WERI-Rb-1 (cell line): ENCODE measurements around the gene CFTR.
"Not testable (repeated sequence)": the region's sequence is repeated elsewhere in the genome, so short reads cannot be mapped to it uniquely, and the experiment has no call there.

Experiments used
- DNase-seq: peaks from one replicate; pipeline ENCODE4 v3.0.0-alpha.2; 2020
- H3K27ac ChIP-seq: fragments of 250-450 bp; sonication (Bioruptor Pico); 2 replicates; pipeline ENCODE4 v1.5.1; 2020; ENCODE audit warnings: mild to moderate bottlenecking, moderate library complexity
- H3K27me3 ChIP-seq: fragments of 250-450 bp; sonication (Bioruptor Pico); 2 replicates; pipeline ENCODE4 v1.5.1; 2021; ENCODE audit warnings: mild to moderate bottlenecking, low read depth, moderate library complexity; ENCODE audit not compliant: insufficient read depth, severe bottlenecking
- H3K36me3 ChIP-seq: fragments of 250-450 bp; sonication (Bioruptor Pico); 2 replicates; pipeline ENCODE4 v1.5.1; 2020; ENCODE audit warnings: mild to moderate bottlenecking, moderate library complexity
- H3K4me3 ChIP-seq: 2 replicates; pipeline ENCODE4 v1.5.1; 2011; ENCODE audit warnings: low read depth, mild to moderate bottlenecking, control low read depth, low read length
- H3K9me3 ChIP-seq: fragments of 250-450 bp; sonication (Bioruptor Pico); 2 replicates; pipeline ENCODE4 v1.5.1; 2021; ENCODE audit warnings: mild to moderate bottlenecking, moderate library complexity; ENCODE audit not compliant: severe bottlenecking
- TF ChIP-seq, protein P1 (sequence below): IDR thresholded peaks from 2 replicates; pipeline ENCODE4 v1.5.1; 2011; ENCODE audit warnings: low read depth, mild to moderate bottlenecking, control low read depth, inconsistent platforms, low read length

The CFTR gene

DNA sequence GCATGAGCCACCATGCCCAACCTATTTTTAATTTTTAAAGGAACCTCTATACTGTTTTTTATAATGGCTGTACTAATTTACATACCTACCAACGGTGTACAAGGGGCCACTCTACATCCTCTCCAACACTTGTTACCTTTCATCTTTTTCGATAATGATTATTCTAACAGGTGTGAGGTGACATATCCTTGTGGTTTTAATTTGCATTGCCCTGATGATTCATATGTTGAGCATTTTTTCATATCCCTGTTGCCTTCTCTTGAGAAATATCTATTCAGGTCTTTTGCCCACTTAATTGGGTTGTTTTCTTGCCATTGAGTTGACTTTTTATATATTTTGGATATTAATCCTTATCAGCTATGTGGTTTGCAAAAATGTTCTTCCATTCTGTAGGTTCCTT lies 226.4 kb downstream of the CFTR start:
- no peak overlapping the region for H3K4me3 ChIP-seq
- H3K27ac ChIP-seq: no peak overlapping the region
- H3K27me3 ChIP-seq: peaks cover 19% of the 10 kb centered on the region
- no peaks in the 10 kb centered on the region for H3K36me3 ChIP-seq
- DNase-seq: no peak
- peaks cover 3% of the 10 kb centered on the region for H3K9me3 ChIP-seq
- TF ChIP-seq, protein P1, sequence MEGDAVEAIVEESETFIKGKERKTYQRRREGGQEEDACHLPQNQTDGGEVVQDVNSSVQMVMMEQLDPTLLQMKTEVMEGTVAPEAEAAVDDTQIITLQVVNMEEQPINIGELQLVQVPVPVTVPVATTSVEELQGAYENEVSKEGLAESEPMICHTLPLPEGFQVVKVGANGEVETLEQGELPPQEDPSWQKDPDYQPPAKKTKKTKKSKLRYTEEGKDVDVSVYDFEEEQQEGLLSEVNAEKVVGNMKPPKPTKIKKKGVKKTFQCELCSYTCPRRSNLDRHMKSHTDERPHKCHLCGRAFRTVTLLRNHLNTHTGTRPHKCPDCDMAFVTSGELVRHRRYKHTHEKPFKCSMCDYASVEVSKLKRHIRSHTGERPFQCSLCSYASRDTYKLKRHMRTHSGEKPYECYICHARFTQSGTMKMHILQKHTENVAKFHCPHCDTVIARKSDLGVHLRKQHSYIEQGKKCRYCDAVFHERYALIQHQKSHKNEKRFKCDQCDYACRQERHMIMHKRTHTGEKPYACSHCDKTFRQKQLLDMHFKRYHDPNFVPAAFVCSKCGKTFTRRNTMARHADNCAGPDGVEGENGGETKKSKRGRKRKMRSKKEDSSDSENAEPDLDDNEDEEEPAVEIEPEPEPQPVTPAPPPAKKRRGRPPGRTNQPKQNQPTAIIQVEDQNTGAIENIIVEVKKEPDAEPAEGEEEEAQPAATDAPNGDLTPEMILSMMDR: no peak

DNA sequence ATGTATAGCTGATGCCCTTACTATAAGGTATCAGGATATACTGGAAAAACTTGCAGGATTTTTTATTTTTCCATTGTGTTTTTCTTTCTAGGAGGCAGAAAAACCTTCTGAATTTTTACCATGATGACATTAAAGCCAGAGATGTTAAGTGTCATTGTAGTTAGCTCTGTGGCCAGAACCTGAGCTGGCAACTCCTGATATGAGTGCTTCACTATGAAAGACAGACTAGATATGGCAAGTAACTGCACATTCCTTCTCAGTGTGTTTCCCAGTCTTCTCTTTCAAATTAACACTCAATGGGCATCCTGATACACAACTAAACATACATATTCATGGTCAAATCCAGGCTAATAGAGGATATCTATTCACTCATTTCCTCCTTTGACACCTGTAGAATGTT lies 227.3 kb downstream of the CFTR start:
- Histone ChIP-seq H3K27ac (no peak overlapping the region), H3K9me3 (peaks cover 3% of the 10 kb centered on the region), H3K27me3 (peaks cover 23% of the 10 kb centered on the region), H3K4me3 (no peak overlapping the region), H3K36me3 (no peaks in the 10 kb centered on the region)
- TF ChIP-seq, protein P1: no peak
- DNase-seq: no peak

GRCh38 chr7:117708173-117708572 lies 228.3 kb downstream of the CFTR start:
- not testable (repeated sequence) for H3K27ac ChIP-seq, DNase-seq, H3K4me3 ChIP-seq, H3K9me3 ChIP-seq, H3K36me3 ChIP-seq
- H3K27me3 ChIP-seq: peaks cover 24% of the 10 kb centered on the region

DNA sequence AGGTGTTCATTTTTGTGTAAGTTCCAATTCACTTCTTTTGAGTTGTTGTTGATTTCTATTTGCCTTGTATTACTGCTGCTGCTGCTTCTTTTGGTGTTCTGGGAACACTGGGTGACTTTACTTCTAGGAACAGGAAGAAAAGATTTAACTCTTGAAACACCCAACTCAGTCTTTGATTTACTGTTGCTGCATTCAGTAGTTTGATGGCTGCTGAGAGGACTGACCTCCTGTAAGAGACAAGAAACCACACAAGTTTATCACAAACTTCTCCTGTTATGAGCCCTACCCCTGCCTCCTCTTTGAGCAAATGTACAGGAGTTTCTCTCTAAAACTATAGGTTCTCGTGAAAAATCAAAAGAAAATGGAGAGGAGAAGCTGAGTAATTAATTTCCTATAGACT lies 231.7 kb downstream of the CFTR start:
- Histone ChIP-seq H3K27me3 (peaks cover 36% of the 10 kb centered on the region), H3K4me3 (no peak overlapping the region), H3K36me3 (no peaks in the 10 kb centered on the region), H3K9me3 (peaks cover 3% of the 10 kb centered on the region), H3K27ac (no peak overlapping the region)
- TF ChIP-seq, protein P1: no peak
- no peak for DNase-seq

DNA sequence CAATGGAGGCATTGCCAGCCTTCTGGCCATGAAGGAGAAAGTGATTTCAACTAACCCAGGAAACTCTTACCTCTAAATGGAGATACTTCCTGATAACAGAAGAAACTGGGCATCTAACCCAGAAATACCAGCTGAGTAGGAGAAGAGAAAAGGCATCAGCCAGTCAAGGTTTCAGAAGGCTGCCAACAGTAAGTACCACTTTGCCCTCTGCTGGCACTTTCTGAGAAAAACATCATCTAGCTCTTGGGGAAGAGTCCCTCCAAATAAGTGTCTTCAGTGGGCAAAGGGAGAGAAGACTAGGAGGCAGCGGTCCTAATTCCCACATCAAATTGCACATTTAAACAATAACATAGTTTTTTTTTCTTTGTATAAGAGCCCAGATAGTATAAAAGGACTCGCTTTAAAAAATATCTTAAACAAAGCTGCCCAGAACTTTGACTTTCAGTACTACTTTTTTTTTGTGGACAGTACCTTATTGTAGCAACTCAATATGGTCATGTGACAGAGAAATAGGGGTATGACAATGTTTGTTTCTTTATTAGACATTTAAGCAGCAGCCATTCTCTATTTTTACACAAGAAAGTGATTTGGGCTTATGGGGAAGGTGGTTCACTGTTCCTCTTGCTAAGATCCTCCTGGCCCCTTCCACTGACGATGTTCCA lies 236.1 kb downstream of the CFTR start:
- Histone ChIP-seq H3K27ac (no peak overlapping the region), H3K9me3 (no peaks in the 10 kb centered on the region), H3K36me3 (no peaks in the 10 kb centered on the region), H3K4me3 (no peak overlapping the region), H3K27me3 (peaks cover 59% of the 10 kb centered on the region)
- TF ChIP-seq, protein P1: peak; percentile 57
- peak; percentile 11 for DNase-seq

DNA sequence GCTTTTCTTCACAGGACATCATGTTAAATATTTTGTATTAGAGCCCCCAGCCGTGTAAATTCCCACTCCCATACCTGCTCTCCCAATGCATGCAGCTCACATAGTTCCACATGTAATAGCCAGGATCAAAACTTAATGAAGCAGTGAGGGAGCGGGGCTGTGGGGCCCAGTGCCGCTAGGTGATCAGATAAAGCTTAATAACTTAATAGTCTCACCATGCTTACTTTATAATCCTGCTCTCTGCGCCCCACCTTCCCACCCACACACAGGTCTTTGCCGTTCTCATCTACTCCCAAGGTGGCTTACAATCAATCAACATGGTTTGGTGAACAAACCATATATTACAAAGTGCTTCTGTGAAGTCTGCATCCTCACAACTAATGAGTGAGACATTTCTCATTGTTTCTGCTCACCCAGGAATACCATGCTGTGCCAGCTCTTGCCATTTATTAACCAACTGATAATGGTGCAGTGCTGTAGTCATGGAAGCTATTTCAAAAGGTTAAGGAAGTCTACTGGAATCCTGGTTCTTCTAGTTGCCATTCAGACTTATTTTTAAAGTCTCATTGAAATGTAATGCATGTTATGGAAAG lies 237.0 kb downstream of the CFTR start:
- TF ChIP-seq, protein P1: no peak
- no peak overlapping the region for H3K27ac ChIP-seq
- no peak overlapping the region for H3K4me3 ChIP-seq
- peaks cover 60% of the 10 kb centered on the region for H3K27me3 ChIP-seq
- H3K9me3 ChIP-seq: no peaks in the 10 kb centered on the region
- DNase-seq: no peak
- H3K36me3 ChIP-seq: no peaks in the 10 kb centered on the region
